Keratinocyte (primary cell): Measurements from ENCODE around the gene FCER2. TPM values are rescaled to one million over a fixed set of nuclear protein-coding genes. Genes with fewer than 3 reads are reported as not detected.

Source experiments
- DNase-seq: peaks from one replicate; pipeline ENCODE4 v3.0.0-alpha.2; 2011; ENCODE audit warnings: low read depth, missing footprints, low spot score
- FAIRE-seq: peaks from 2 replicates; lab custom pipeline; 2011; peaks lifted over from hg19 to GRCh38; lab: Jason Lieb, UNC
- H2AFZ ChIP-seq: 2 replicates; pipeline ENCODE4 v1.6.0; 2012; ENCODE audit warnings: low read length, control low read depth, inconsistent platforms; ENCODE audit not compliant: control insufficient read depth
- H3K27ac ChIP-seq: 2 replicates; pipeline ENCODE4 v1.5.1; 2011; ENCODE audit warnings: low read length; ENCODE audit not compliant: control insufficient read depth, insufficient read depth
- H3K27me3 ChIP-seq: 3 replicates; pipeline ENCODE4 v1.6.0; 2011; ENCODE audit warnings: low read length; ENCODE audit not compliant: control insufficient read depth, insufficient read depth; ENCODE audit errors: extremely low read depth
- H3K36me3 ChIP-seq, 2 experiments: 2 replicates in 1 of 2; 3 replicates in 1 of 2; pipeline ENCODE4 v1.5.1; 2011; ENCODE audit warnings: low read length in 2 of 2, mild to moderate bottlenecking in 1 of 2; ENCODE audit not compliant: control insufficient read depth in 2 of 2, insufficient read depth in 2 of 2; ENCODE audit errors: extremely low read depth in 1 of 2
- H3K4me1 ChIP-seq: 3 replicates; pipeline ENCODE4 v1.5.1; 2011; ENCODE audit warnings: low read length; ENCODE audit not compliant: control insufficient read depth, insufficient read depth; ENCODE audit errors: extremely low read depth
- H3K4me2 ChIP-seq: 3 replicates; pipeline ENCODE4 v1.6.0; 2011; ENCODE audit warnings: low read depth, low read length; ENCODE audit not compliant: control insufficient read depth, insufficient read depth; ENCODE audit errors: extremely low read depth
- H3K4me3 ChIP-seq, 3 experiments: fragments of 200-600 bp in 1 of 3; sonication (generic) in 1 of 3; 2 replicates in 2 of 3; 3 replicates in 1 of 3; pipeline ENCODE4 v1.5.1; 2011 to 2016; ENCODE audit warnings: low read length in 3 of 3, mild to moderate bottlenecking in 3 of 3, control low read depth in 2 of 3, inconsistent platforms in 1 of 3, low read depth in 1 of 3, mixed read lengths in 1 of 3, mixed run types in 1 of 3, moderate library complexity in 1 of 3; ENCODE audit not compliant: control insufficient read depth in 2 of 3, insufficient read depth in 2 of 3; ENCODE audit errors: extremely low read depth in 1 of 3
- H3K79me2 ChIP-seq: 2 replicates; pipeline ENCODE4 v1.6.0; 2012; ENCODE audit warnings: low read length; ENCODE audit not compliant: control insufficient read depth, insufficient read depth
- H3K9ac ChIP-seq: 3 replicates; pipeline ENCODE4 v1.6.0; 2011; ENCODE audit warnings: low read length; ENCODE audit not compliant: control insufficient read depth, insufficient read depth; ENCODE audit errors: extremely low read depth
- H3K9me1 ChIP-seq: 3 replicates; pipeline ENCODE4 v1.6.0; 2011; ENCODE audit warnings: low read length; ENCODE audit not compliant: control insufficient read depth, insufficient read depth; ENCODE audit errors: extremely low read depth
- H3K9me3 ChIP-seq: 2 replicates; pipeline ENCODE4 v1.5.1; 2012; ENCODE audit warnings: low read depth, low read length; ENCODE audit not compliant: control insufficient read depth
- H4K20me1 ChIP-seq: 3 replicates; pipeline ENCODE4 v1.6.0; 2011; ENCODE audit warnings: low read length; ENCODE audit not compliant: control insufficient read depth, insufficient read depth; ENCODE audit errors: extremely low read depth
- CTCF ChIP-seq, 3 experiments: IDR thresholded peaks in 1 of 3; conservative IDR thresholded peaks in 1 of 3; optimal IDR thresholded peaks in 1 of 3; 2 replicates in 2 of 3; 3 replicates in 1 of 3; pipeline versions ENCODE3 to v1.5.1; 2011; ENCODE audit warnings: low read length in 3 of 3, mild to moderate bottlenecking in 3 of 3, moderate library complexity in 2 of 3, control low read depth in 1 of 3, inconsistent platforms in 1 of 3; ENCODE audit not compliant: insufficient read depth in 2 of 3; ENCODE audit errors: extremely low read depth in 1 of 3
- EZH2 ChIP-seq: IDR thresholded peaks from one replicate; pipeline ENCODE4 v1.6.1; 2012; ENCODE audit warnings: inconsistent platforms, mild to moderate bottlenecking, low read length, moderate library complexity
- dilution Hi-C: fragments of 300-500 bp; cut with MboI; formaldehyde crosslinking; loops from one replicate; pipeline ENCODE4 v1.7.0; 2020; ENCODE audit warnings: low sequenced_read_pairs; ENCODE audit not compliant: extremely low pct_ligation_motif_present
- polyA plus RNA-seq, 5 experiments: library from polyadenylated mRNA; depleted of rRNA in 3 of 5; stranded (reverse) in 3 of 5; stranded (forward) in 1 of 5; unstranded in 1 of 5; fragments of >200 nt; gene quantifications; 1 replicate in 1 of 5; 2 replicates in 3 of 5; 3 replicates in 1 of 5; pipeline versions ENCODE4 v1.2.1 to v1.2.3, GENCODE V29; 2011 to 2012; ENCODE audit warnings: missing spikeins in 2 of 5, low read depth in 1 of 5, low replicate concordance in 1 of 5

FCER2 gene
- polyA plus RNA-seq, 1 donor (not counting 4 experiments of a cell fraction or from before 2014, with no cell fraction given), result not detected

GRCh38 chr19:7731615-7732014 is 29.7 kb upstream of the FCER2 start:
- dilution Hi-C loops, result no loop called here
- FAIRE-seq, result no peak
- H3K27me3 ChIP-seq, result peaks cover 47% of the 10 kb centered on the region

GRCh38 chr19:7731218-7731595 is 29.3 kb upstream of the FCER2 start:
- no peaks in the 10 kb centered on the region for H3K9me3 ChIP-seq
- no peaks in the 10 kb centered on the region for H3K4me1 ChIP-seq
- peaks cover 47% of the 10 kb centered on the region for H3K27me3 ChIP-seq
- H3K36me3 ChIP-seq, result no peaks in the 10 kb centered on the region
- H3K79me2 ChIP-seq, result no peaks in the 10 kb centered on the region
- H3K4me3 ChIP-seq, result no peak overlapping the region
- no peaks in the 10 kb centered on the region for H4K20me1 ChIP-seq
- TF ChIP-seq EZH2 (no peak), CTCF (optimal IDR thresholded peaks at IDR 0.05 in 1 of 3, IDR thresholded peaks at IDR 0.05 in 1 of 3, conservative IDR thresholded peaks at IDR 0.05 in 1 of 3; ENCODE audit: extremely low read depth in 1 of 3, insufficient read depth in 2 of 3, low read length in 3 of 3) (no peak)
- H3K4me2 ChIP-seq, result no peak overlapping the region
- no peaks in the 10 kb centered on the region for H3K9me1 ChIP-seq
- no peak overlapping the region for H2AFZ ChIP-seq
- dilution Hi-C loops, result no loop called here
- DNase-seq (no peak), FAIRE-seq (no peak)
- no peak overlapping the region for H3K9ac ChIP-seq
- no peak overlapping the region for H3K27ac ChIP-seq

More at GRCh38 chr19:7731615-7732014, 29.7 kb upstream of the FCER2 start:
- no peak overlapping the region for H3K4me3 ChIP-seq
- H3K79me2 ChIP-seq, result no peaks in the 10 kb centered on the region
- H4K20me1 ChIP-seq, result no peaks in the 10 kb centered on the region
- H3K9me3 ChIP-seq, result no peaks in the 10 kb centered on the region
- no peak for DNase-seq
- no peak overlapping the region for H3K4me2 ChIP-seq
- H3K9ac ChIP-seq, result no peak overlapping the region
- no peaks in the 10 kb centered on the region for H3K36me3 ChIP-seq
- no peak overlapping the region for H3K27ac ChIP-seq
- H3K9me1 ChIP-seq, result no peaks in the 10 kb centered on the region
- no peak for TF ChIP-seq EZH2
- H3K4me1 ChIP-seq, result no peaks in the 10 kb centered on the region
- H2AFZ ChIP-seq, result no peak overlapping the region
